RWPE2 (cell line): Measurements from ENCODE around the gene OVOL3.

Source experiments
- ATAC-seq: fragments of 200-7000 bp; cut with Tn5 transposase; 3 replicates; pipeline ENCODE4 v1.9.1; 2021; ENCODE audit warnings: low read depth
- DNase-seq: peaks from one replicate; pipeline ENCODE4 v3.0.0-alpha.2; 2020; ENCODE audit warnings: low spot score
- H3K27ac ChIP-seq: fragments of 450-650 bp; 2 replicates; pipeline ENCODE4 v1.5.1; 2017; ENCODE audit warnings: mild to moderate bottlenecking; ENCODE audit not compliant: poor library complexity, severe bottlenecking
- H3K27me3 ChIP-seq: fragments of 250-450 bp; sonication (Bioruptor Pico); 2 replicates; pipeline ENCODE4 v1.5.1; 2021; ENCODE audit warnings: mild to moderate bottlenecking, moderate library complexity; ENCODE audit not compliant: insufficient read depth, poor library complexity, severe bottlenecking
- H3K36me3 ChIP-seq: fragments of 250-450 bp; sonication (Bioruptor Pico); 2 replicates; pipeline ENCODE4 v1.5.1; 2020; ENCODE audit warnings: low read depth, mild to moderate bottlenecking, moderate library complexity
- H3K4me1 ChIP-seq: fragments of 250-450 bp; sonication (Bioruptor Pico); 2 replicates; pipeline ENCODE4 v1.5.1; 2021; ENCODE audit warnings: mild to moderate bottlenecking, moderate library complexity; ENCODE audit not compliant: insufficient read depth, poor library complexity, severe bottlenecking
- H3K4me3 ChIP-seq: fragments of 250-450 bp; sonication (Bioruptor Pico); 2 replicates; pipeline ENCODE4 v1.5.1; 2021; ENCODE audit warnings: mild to moderate bottlenecking, moderate library complexity; ENCODE audit not compliant: severe bottlenecking
- H3K9me3 ChIP-seq: fragments of 250-450 bp; sonication (Bioruptor Pico); 2 replicates; pipeline ENCODE4 v1.5.1; 2021; ENCODE audit warnings: mild to moderate bottlenecking, moderate library complexity; ENCODE audit not compliant: severe bottlenecking
- TF ChIP-seq, protein P1 (sequence below): fragments of 450-650 bp; IDR thresholded peaks from one replicate; pipeline ENCODE4 v1.5.1; 2017; ENCODE audit warnings: mild to moderate bottlenecking, moderate library complexity; ENCODE audit not compliant: poor library complexity, severe bottlenecking

Gene OVOL3

GRCh38 chr19:36142496-36142895, 31.6 kb downstream of the OVOL3 start:
- Histone ChIP-seq H3K36me3 (peaks cover 54% of the 10 kb centered on the region), H3K27me3 (no peaks in the 10 kb centered on the region), H3K4me3 (no peak overlapping the region), H3K9me3 (no peaks in the 10 kb centered on the region), H3K4me1 (no peaks in the 10 kb centered on the region), H3K27ac (no peak overlapping the region)
- ATAC-seq (no peak), DNase-seq (no peak)
- TF ChIP-seq, protein P1, sequence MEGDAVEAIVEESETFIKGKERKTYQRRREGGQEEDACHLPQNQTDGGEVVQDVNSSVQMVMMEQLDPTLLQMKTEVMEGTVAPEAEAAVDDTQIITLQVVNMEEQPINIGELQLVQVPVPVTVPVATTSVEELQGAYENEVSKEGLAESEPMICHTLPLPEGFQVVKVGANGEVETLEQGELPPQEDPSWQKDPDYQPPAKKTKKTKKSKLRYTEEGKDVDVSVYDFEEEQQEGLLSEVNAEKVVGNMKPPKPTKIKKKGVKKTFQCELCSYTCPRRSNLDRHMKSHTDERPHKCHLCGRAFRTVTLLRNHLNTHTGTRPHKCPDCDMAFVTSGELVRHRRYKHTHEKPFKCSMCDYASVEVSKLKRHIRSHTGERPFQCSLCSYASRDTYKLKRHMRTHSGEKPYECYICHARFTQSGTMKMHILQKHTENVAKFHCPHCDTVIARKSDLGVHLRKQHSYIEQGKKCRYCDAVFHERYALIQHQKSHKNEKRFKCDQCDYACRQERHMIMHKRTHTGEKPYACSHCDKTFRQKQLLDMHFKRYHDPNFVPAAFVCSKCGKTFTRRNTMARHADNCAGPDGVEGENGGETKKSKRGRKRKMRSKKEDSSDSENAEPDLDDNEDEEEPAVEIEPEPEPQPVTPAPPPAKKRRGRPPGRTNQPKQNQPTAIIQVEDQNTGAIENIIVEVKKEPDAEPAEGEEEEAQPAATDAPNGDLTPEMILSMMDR: no peak

DNA sequence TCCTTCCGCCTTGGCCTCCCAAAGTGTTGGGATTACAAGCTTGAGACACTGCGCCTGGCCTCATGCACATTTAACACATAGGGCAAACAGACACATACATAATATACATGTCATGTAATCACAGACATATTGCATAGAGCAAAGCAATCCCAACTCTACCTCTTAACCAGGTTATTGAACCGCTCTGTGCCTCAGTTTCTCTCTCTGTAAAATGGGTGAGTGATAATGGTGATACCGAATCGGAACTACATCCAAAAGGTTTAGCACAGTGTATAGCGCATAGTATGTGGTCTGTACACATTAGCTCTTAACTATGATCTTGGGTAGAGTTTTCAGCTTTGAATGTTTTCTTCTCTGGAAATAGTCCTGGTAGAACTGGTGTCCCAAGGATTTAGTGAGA, 33.7 kb downstream of the OVOL3 start:
- DNase-seq (no peak), ATAC-seq (no peak)
- peaks cover 7% of the 10 kb centered on the region for H3K4me1 ChIP-seq
- no peaks in the 10 kb centered on the region for H3K9me3 ChIP-seq
- TF ChIP-seq, protein P1: no peak
- no peak overlapping the region for H3K4me3 ChIP-seq
- H3K27ac ChIP-seq: no peak overlapping the region
- H3K36me3 ChIP-seq: peaks cover 71% of the 10 kb centered on the region
- H3K27me3 ChIP-seq: no peaks in the 10 kb centered on the region

- ATAC-seq (peak; percentile 83), DNase-seq (peak; percentile 89)
- H3K27me3 ChIP-seq: no peaks in the 10 kb centered on the region
- no peak overlapping the region for H3K4me3 ChIP-seq
- H3K36me3 ChIP-seq: peaks cover 78% of the 10 kb centered on the region
- H3K9me3 ChIP-seq: no peaks in the 10 kb centered on the region
- TF ChIP-seq, protein P1: no peak
- peaks cover 13% of the 10 kb centered on the region for H3K4me1 ChIP-seq
- peak overlapping the region; percentile 40 for H3K27ac ChIP-seq
Observed at GRCh38 chr19:36149673-36150406, 38.9 kb downstream of the OVOL3 start.

DNA sequence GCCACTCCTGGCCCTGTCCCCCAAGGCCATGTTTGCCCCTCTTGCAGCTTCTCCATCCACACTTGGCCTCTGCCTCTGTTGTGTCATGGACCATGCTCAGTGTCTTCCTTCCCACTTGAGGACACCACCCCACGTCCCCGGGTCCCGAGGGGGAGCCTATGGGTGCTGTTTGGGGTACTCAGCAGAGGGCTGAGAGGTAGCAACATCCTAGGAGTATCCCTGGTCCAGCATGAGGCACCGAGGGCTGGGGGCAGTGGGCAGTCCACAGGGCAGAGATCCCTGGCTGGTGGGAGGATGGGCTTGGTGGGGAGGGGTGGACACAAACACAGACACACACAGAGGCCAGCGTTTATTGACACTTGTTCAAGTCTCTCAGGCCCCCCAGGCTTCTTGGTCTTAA, 39.6 kb downstream of the OVOL3 start:
- peaks cover 13% of the 10 kb centered on the region for H3K4me1 ChIP-seq
- peaks cover 71% of the 10 kb centered on the region for H3K36me3 ChIP-seq
- ATAC-seq (no peak), DNase-seq (no peak)
- H3K4me3 ChIP-seq: no peak overlapping the region
- TF ChIP-seq, protein P1: no peak
- no peaks in the 10 kb centered on the region for H3K27me3 ChIP-seq
- H3K27ac ChIP-seq: peak overlapping the region; percentile 40
- H3K9me3 ChIP-seq: no peaks in the 10 kb centered on the region
